Limb (tissue), 2 donors: ENCODE data around the gene PAFAH1B2.

Experiments
- DNase-seq, 2 donors: peaks; one replicate each; pipeline ENCODE4 v3.0.0-alpha.2; 2016; ENCODE audit errors: extremely low spot score in 2 of 2

Gene PAFAH1B2

DNA sequence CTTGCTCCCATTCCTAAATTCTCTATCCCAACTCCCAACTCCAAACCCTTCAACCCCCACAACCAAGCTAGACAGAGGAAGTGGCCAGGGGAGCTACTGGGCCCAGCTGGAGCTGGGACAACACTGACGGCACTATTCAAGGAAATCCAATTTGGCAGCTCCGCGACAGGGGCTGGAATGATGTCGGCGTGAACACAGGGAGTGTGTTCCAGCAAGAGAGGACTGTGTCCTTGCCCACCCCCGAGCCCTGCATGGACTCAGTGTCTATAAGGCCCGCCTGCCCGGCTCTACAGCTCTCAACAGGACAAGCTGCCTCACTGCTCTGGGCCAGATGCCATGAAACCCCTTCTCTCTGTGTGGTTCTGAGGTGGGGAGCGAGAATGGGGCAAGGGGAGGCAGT, 76.5 kb downstream of the PAFAH1B2 start:
- DNase-seq: peak in 1 of 2 donors; percentile 44

DNA sequence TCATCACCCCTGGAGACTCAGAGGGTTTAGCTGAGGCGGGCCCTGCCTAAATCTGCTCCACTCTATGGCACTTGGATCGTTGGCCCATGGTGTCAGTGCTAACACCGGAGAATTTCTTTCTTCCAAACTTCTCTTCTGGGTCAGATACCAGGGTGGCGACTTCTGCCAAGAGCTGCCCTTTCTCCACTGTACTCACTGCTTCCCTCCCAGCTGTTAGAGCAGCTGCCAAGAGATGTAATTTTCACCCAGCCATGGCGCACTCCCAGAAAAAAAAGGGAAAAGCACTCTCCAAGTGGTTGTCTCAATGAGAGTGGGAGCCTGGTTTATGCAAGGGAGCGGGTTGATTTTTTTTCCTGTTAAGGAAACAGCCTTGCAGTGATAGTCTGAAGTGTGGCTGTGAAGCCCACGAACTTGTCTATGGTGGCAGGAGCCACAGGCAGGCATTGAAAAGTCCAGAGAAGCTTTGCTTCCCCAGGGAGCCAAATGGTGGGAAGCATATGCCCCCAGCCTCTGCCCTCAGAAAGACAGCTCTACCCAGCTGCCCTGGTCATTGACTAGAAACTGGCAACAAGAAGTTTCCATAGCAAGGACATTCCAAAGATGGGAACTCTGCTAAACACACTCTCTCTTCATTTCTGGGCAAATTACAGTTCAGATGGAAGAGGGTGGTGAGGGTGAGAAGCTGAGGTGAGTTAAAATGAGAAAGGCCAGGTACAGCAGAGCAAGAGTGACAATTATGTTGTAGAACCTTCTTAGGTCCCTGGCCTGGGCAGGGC, 77.1 kb downstream of the PAFAH1B2 start:
- peak in 1 of 2 donors; percentile 64 for DNase-seq

DNA sequence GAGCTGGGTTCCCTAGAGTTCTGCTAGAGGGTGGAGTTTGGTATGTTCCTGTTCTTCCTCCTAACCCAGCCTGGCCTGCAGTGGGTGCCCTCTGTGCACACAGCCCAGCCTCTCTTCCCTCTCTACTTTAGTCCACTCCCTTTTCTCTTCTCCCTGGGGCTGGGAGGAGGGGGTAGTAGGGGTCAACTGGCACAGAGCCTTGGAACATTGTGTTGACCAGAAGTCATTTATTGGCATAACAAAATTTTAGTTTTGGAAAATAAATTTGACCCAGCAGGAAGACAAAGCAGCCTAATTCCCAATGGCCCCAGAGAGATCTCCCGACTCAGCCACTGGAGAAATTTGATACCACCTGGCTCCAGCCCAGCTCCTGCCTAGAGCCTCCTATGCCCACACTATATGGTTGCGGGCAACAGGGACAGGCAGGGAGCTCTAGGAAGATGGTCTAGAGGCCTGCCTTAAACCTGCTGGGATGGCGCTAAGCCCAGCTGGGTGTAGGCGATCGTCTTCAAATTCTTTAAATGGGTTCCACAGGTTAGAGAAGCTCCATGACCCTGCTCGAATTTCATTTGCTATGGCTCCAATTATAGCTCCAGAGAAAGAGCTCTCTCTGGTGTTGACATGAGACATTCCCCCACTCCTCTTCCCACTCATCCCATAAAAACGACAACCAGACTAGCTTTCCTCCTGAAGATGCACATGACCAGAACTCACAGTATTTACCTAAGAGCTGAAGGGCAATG, 77.9 kb downstream of the PAFAH1B2 start:
- DNase-seq: peak in 1 of 2 donors; percentile 64

DNA sequence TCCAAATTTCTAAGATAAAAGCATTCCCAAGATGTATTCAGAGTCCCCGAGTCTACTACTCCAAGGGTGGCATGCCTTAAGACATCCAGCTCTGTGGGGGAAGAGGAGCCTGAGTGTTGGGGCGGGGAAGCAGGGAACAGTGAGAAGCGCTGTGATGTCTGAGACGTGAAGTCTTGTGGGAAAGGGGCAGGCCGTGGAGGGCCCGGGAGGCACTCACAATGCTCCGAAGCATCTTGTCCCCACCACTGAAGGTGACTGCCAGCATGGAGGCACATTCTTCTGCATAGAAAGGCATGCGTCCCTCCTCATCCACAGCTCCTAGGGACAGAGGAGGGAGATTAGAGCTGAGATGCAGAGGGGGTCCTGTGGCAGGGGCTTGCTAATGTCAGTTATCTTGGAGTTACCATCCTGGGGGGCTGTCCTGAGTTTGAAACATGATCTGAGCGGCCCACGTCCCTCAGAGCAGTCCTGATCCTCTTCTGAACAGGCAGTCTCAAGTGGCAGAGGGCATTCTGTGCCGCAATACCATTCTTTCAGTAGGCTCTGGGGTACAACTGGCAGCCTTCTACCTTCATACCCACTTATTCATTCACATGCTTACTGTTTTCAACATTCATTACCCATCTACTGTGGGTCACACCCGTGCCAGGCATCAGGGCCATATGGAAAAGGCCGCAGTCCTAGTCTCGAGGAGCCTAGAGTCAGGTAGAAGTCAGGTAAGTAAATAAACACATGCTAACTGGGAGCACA, 79.1 kb downstream of the PAFAH1B2 start:
- no peak for DNase-seq

DNA sequence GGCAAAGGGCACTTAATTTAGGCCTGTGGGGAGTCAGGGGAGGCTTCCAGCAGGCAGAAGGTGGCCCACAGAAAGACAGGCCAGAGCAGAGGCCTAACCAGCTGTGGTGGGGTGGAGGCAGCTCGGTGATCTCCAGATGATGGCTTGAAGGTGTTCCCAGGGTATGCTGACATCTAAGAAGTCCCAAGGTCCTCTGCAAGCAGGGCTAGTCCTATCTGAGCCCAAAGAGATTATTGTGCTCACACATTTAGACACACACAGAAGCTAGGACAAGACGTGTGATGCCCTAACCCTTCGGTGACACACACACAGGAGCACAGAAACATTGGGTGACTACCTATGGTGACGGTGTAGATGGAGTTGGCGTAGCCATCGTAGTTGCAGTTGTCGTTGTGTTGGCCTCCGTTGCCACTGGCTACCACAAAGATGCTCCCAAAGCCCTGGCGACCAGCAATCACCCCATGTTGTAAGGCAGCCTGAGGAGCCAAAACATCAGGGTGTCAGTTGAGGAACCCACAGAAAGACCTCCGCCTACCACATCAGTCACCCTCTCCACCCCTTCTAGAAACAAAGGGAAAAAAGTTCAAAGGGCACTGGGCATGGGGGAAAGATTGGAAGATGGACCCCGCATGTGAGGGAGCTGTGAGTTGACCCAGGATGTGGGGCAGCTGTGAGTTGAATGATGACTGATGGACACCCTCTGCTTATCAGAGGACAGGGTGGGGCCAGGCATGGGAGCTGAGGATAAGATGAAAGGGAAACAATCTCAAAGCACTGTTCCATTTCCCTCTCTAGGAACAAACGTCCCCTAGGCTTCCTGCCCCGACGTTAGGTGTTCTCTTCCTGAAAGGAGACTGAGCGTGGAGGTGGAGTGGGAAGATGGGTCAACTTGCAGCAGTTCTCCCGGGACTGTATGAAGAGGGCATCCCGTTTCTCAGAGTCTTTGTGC, 79.9 kb downstream of the PAFAH1B2 start:
- DNase-seq: no peak

DNA sequence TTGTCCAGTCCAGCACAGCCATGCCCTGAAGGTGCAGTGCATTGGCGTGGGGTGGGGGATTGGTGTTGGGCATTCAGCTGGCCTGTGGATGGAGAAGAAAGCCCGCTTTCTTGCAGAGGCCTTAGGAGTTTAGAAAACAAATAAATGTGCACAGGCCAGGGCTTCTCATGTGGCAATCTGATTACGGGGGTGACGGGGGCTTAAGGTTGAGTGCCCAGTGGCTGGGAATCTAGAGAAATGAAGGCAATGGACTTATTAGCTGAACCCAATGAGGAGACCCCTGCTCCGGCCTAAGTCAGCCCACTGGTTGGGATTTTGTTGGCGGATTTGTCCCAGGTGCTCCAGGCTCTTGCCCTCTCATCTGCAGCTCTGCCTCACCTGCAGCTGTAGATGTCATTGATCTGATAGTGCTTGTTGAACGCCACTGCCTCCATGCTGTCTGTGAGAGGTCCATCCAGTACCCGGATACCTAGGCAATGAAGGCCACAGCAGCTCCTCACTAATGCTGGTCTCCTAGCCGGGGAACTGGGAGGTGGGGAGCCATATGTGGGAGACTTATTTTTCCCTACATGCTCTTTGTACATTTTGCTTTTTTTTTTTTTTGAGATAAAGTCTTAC, 81.6 kb downstream of the PAFAH1B2 start:
- no peak for DNase-seq
